ENCODE data around the gene DYNLRB1.
"Not testable (repeated sequence)": the region's sequence is repeated elsewhere in the genome, so short reads cannot be mapped to it uniquely, and the experiment has no call there.

DYNLRB1 gene

GRCh38 chr20:34516247-34517113 lies at the start of gene DYNLRB1:
Gene DYNLRB1 (plus strand): TSS chr20:34516422. CDS start chr20:34516459, 37 bp downstream.
- peak; percentile 93 for DNase-seq

- no peak for DNase-seq
These were observed 47.3 kb upstream of the DYNLRB1 start for GRCh38 chr20:34468951-34469350.

GRCh38 chr20:34472246-34472925 lies 43.8 kb upstream of the DYNLRB1 start:
- DNase-seq: peak; percentile 62

GRCh38 chr20:34473262-34473883 lies 42.8 kb upstream of the DYNLRB1 start:
- peak; percentile 13 for DNase-seq

- DNase-seq: peak; percentile 23
These were observed 40.1 kb upstream of the DYNLRB1 start for GRCh38 chr20:34475979-34476736.

- DNase-seq: no peak
These were observed 36.6 kb upstream of the DYNLRB1 start for GRCh38 chr20:34479627-34480026.

GRCh38 chr20:34482154-34482553 lies 34.1 kb upstream of the DYNLRB1 start:
- not testable (repeated sequence) for DNase-seq

GRCh38 chr20:34483585-34484220 lies 32.5 kb upstream of the DYNLRB1 start:
- not testable (repeated sequence) for DNase-seq

- DNase-seq: no peak
These were observed 31.1 kb upstream of the DYNLRB1 start for GRCh38 chr20:34485068-34485634.

GRCh38 chr20:34491226-34491931 lies 24.8 kb upstream of the DYNLRB1 start:
- no peak for DNase-seq

GRCh38 chr20:34491932-34492509 lies 24.2 kb upstream of the DYNLRB1 start:
- no peak for DNase-seq

GRCh38 chr20:34493646-34494045 lies 22.6 kb upstream of the DYNLRB1 start:
- no peak for DNase-seq

- DNase-seq: no peak
These were observed 20.9 kb upstream of the DYNLRB1 start for GRCh38 chr20:34495307-34495706.

GRCh38 chr20:34495916-34496315 lies 20.3 kb upstream of the DYNLRB1 start:
- DNase-seq: no peak

GRCh38 chr20:34497596-34497995 lies 18.6 kb upstream of the DYNLRB1 start:
- DNase-seq: not testable (repeated sequence)

GRCh38 chr20:34500823-34501222 lies 15.4 kb upstream of the DYNLRB1 start:
- DNase-seq: no peak

- DNase-seq: no peak
These were observed 9.7 kb upstream of the DYNLRB1 start for GRCh38 chr20:34506480-34506879.

GRCh38 chr20:34507702-34508413 lies 8.4 kb upstream of the DYNLRB1 start:
- no peak for DNase-seq

- DNase-seq: no peak
These were observed 5.6 kb upstream of the DYNLRB1 start for GRCh38 chr20:34510575-34510974.

GRCh38 chr20:34511891-34512265 lies 4.3 kb upstream of the DYNLRB1 start:
- DNase-seq: no peak
